Heart left ventricle (tissue), 16 donors: ENCODE results near the gene FOXP1. TPM values are rescaled to one million over a fixed set of nuclear protein-coding genes. Genes with fewer than 3 reads are reported as not detected.
A peak's percentile ranks its signal among the peaks of the same experiment; 100 is the strongest.

Experiments
- ATAC-seq, 4 donors: fragments of 200-7000 bp; cut with Tn5 transposase; one replicate each; pipeline ENCODE4 v1.9.1; 2020 to 2022; ENCODE audit warnings: moderate library complexity in 4 of 4, mild to moderate bottlenecking in 3 of 4, moderate number of reproducible peaks in 1 of 4
- DNase-seq, 5 donors: peaks; one replicate each; pipeline ENCODE4 v3.0.0-alpha.2; 2020
- H3K27ac ChIP-seq, 12 donors: fragments of 200-600 bp; sonication (generic) in 4 of 12; one replicate each; pipeline versions ENCODE4 v1.5.0 to v1.8.0; 2016 to 2022; ENCODE audit warnings: mild to moderate bottlenecking in 2 of 12
- H3K27me3 ChIP-seq, 9 donors: fragments of 200-600 bp; sonication (generic) in 2 of 9; one replicate each; pipeline versions ENCODE4 v1.5.1 to v1.8.0; 2016 to 2022; ENCODE audit warnings: mild to moderate bottlenecking in 3 of 9
- H3K36me3 ChIP-seq, 9 donors: fragments of 200-600 bp; sonication (generic) in 2 of 9; one replicate each; pipeline versions ENCODE4 v1.5.0 to v1.8.0; 2018 to 2022; ENCODE audit warnings: mild to moderate bottlenecking in 2 of 9
- H3K4me1 ChIP-seq, 12 donors: fragments of 200-600 bp; sonication (generic) in 4 of 12; one replicate each; pipeline versions ENCODE4 v1.5.0 to v1.8.0; 2016 to 2022; ENCODE audit warnings: mild to moderate bottlenecking in 3 of 12
- H3K4me3 ChIP-seq, 12 donors: fragments of 200-600 bp; sonication (generic) in 4 of 12; one replicate each; pipeline versions ENCODE4 v1.5.0 to v1.8.0; 2017 to 2022; ENCODE audit warnings: mild to moderate bottlenecking in 9 of 12, moderate library complexity in 4 of 12
- H3K9me3 ChIP-seq, 12 donors: fragments of 200-600 bp; sonication (generic) in 4 of 12; one replicate each; pipeline versions ENCODE4 v1.5.0 to v1.8.0; 2016 to 2022; ENCODE audit warnings: mild to moderate bottlenecking in 1 of 12
- POLR2A ChIP-seq, 2 donors: fragments of 450-650 bp; IDR thresholded peaks; one replicate each; pipeline ENCODE4 v1.6.1; 2017; ENCODE audit warnings: antibody characterized with exemption in 2 of 2, mild to moderate bottlenecking in 2 of 2, moderate library complexity in 2 of 2
- WGBS, 4 donors: extraction: QIAGEN DNeasy Blood & Tissue Kit in 2 of 4; methylation state at CpG; one replicate each; pipeline versions ENCODE4 v1.1.5 to v1.1.7; 2013 to 2018; 5-methylcytosine and 5-hydroxymethylcytosine counted together
- intact Hi-C, 10 donors: fragments of 100-400 bp; cut with DNase I; formaldehyde crosslinking; loops; one replicate each; pipeline versions ENCODE4 v1.11.1 to v1.14.2; 2022
- polyA plus RNA-seq, 2 donors: library from polyadenylated mRNA; stranded (reverse); fragments of 200-250 nt; gene quantifications; one replicate each; pipeline ENCODE4 v1.2.3, GENCODE V29; 2013
- total RNA-seq, 9 donors: library from RNA; depleted of rRNA in 2 of 9; stranded (reverse); fragments of >200 nt in 2 of 9; fragmentation: NEBNext Ultra II Directional in 3 of 9; extraction: Animal tissue kit (Norgen Biotek cat#: 25700) in 3 of 9; gene quantifications; one replicate each; pipeline versions ENCODE4 v1.1.0 to v1.2.4, GENCODE V29; 2016 to 2023
- TF ChIP-seq, protein P1 (sequence below), 12 donors: fragments of 200-600 bp; sonication (generic) in 4 of 12; IDR thresholded peaks; one replicate each; pipeline versions ENCODE4 v1.5.0 to v1.8.0; 2018 to 2022; ENCODE audit warnings: antibody characterized with exemption in 12 of 12, mild to moderate bottlenecking in 5 of 12
- donor health status: ischemic (EF 13 %, LVEDD 7.1; RV severe dilation, severe dysfunction).
- donor health status: healthy with polysubstance abuse.
- donor health status: DM: no; HTN: yes; CAD: no.
- donor health status: DM: no; HTN: no; CAD: no.
- donor health status: ischemic (EF 25% LVEDD 6.9; RV normal size, moderate dysfunction).
- donor health status: ischemic (EF 25% LVEDD 5.7; RV mildly dilated, moderate dysfunction).
- donor health status: healthy.
- donor health status: DM: yes; HTN: yes; CAD: no.
- donor health status: ischemic (EF 35%, LVEDD 5.7; RV mildly dilated, moderate dysfunction).
- donor health status: nonischemic (EF 11% LVEDD 7.7; RV severe dilation, severe dysfunction).
- donor health status: DM: yes; HTN: yes; CAD: no.
- donor health status: PGD.
- donor health status: ischemic (EF 29% LVEDD 5.4; RV normal size, mild dysfunction).
- donor health status: nonischemic (EF 23%, LVEDD 6.1; RV moderate dilation, normal function).

Gene FOXP1
- total and polyA plus RNA-seq, 11 donors = 14.9 to 67.8 (median 41.1) TPM

GRCh38 chr3:71355862-71356261 lies 227.7 kb downstream of the FOXP1 start:
- no peak for ATAC-seq
- 63 to 78% (median 74%) methylated on average over 7 of the region's 7 CpGs for WGBS, 4 donors
- intact Hi-C loops = no loop called here

DNA sequence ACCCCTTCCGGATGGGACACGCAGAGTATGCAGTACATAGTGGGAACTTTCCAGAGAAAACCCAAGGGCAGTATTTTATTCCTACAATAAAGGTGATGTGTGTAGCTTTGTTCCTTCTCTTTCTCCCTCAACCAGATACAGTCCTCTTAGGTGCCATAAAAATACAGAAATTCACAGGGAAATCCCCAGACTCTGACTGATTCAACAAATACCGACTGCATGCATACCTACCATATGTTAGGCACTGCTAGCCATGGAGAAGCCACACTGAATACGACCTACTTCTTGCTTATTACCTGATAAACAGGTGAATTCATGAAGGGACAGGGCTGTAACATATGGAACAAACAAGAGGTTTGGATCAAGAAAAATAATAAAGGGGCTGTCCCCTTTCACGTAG lies 228.5 kb downstream of the FOXP1 start:
- no peaks in the 10 kb centered on the region for H3K27me3 ChIP-seq
- intact Hi-C loops = no loop called here

More at GRCh38 chr3:71355862-71356261, 227.7 kb downstream of the FOXP1 start:
- Histone ChIP-seq H3K27ac (no peak overlapping the region), H3K9me3 (no peaks in the 10 kb centered on the region), H3K4me1 (peaks cover 0 to 11% (median 2%) of the 10 kb centered on the region in 12 donors), H3K4me3 (no peak overlapping the region), H3K27me3 (no peaks in the 10 kb centered on the region), H3K36me3 (peaks cover 0 to 10% (median 2%) of the 10 kb centered on the region in 9 donors)
- TF ChIP-seq, protein P1, sequence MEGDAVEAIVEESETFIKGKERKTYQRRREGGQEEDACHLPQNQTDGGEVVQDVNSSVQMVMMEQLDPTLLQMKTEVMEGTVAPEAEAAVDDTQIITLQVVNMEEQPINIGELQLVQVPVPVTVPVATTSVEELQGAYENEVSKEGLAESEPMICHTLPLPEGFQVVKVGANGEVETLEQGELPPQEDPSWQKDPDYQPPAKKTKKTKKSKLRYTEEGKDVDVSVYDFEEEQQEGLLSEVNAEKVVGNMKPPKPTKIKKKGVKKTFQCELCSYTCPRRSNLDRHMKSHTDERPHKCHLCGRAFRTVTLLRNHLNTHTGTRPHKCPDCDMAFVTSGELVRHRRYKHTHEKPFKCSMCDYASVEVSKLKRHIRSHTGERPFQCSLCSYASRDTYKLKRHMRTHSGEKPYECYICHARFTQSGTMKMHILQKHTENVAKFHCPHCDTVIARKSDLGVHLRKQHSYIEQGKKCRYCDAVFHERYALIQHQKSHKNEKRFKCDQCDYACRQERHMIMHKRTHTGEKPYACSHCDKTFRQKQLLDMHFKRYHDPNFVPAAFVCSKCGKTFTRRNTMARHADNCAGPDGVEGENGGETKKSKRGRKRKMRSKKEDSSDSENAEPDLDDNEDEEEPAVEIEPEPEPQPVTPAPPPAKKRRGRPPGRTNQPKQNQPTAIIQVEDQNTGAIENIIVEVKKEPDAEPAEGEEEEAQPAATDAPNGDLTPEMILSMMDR (IDR thresholded peaks at IDR 0.05) = no peak
- no peak for TF ChIP-seq POLR2A (IDR thresholded peaks at IDR 0.05)
- DNase-seq = no peak

GRCh38 chr3:71351403-71352149 lies 232.0 kb downstream of the FOXP1 start:
- no peak for ATAC-seq
- 94 to 98% (median 96%) methylated on average over 4 of the region's 4 CpGs for WGBS, 4 donors
- peaks cover 0 to 9% (median 2%) of the 10 kb centered on the region in 12 donors for H3K4me1 ChIP-seq
- H3K27ac ChIP-seq = no peak overlapping the region
- intact Hi-C loops = no loop called here
- no peaks in the 10 kb centered on the region for H3K27me3 ChIP-seq
- DNase-seq = no peak
- no peaks in the 10 kb centered on the region for H3K9me3 ChIP-seq
- TF ChIP-seq, protein P1 (IDR thresholded peaks at IDR 0.05) = no peak
- no peak for TF ChIP-seq POLR2A (IDR thresholded peaks at IDR 0.05)
- no peaks in the 10 kb centered on the region for H3K36me3 ChIP-seq
- no peak overlapping the region for H3K4me3 ChIP-seq

More for the DNA sequence above, 228.5 kb downstream of the FOXP1 start:
- peaks cover 0 to 10% (median 2%) of the 10 kb centered on the region in 9 donors for H3K36me3 ChIP-seq
- TF ChIP-seq POLR2A (IDR thresholded peaks at IDR 0.05) = no peak
- TF ChIP-seq, protein P1 (IDR thresholded peaks at IDR 0.05) = no peak
- ATAC-seq (no peak), DNase-seq (no peak)
- no peak overlapping the region for H3K4me3 ChIP-seq
- no peak overlapping the region for H3K27ac ChIP-seq
- 94 to 96% (median 95%) methylated on average over 5 of the region's 5 CpGs for WGBS, 4 donors
- peaks cover 0 to 9% (median 0%) of the 10 kb centered on the region in 12 donors for H3K4me1 ChIP-seq
- H3K9me3 ChIP-seq = no peaks in the 10 kb centered on the region

DNA sequence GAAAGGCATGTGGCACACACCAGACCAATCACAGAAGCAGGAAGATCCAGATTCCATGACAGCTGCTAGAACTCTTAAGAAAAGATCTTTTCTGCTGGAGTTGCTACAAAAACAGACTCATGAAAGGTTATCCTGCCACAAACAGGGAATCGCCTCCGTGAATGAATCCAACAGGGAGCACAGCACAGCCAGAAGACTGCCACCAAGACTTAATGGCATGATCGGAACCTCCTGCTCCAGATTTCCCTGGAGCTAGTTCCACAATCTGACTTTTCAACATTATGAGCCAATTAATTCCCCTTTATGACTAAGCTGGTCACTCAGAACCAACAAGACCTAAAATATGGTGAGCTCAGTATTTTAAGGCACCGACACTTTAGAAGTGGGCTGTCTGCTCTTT lies 232.5 kb downstream of the FOXP1 start:
- intact Hi-C loops = no loop called here
- peak in 1 of 5 donors; percentile 42 for DNase-seq
- WGBS, 4 donors = 83 to 89% (median 85%) methylated on average over 4 of the region's 4 CpGs
- Histone ChIP-seq H3K9me3 (no peaks in the 10 kb centered on the region), H3K4me3 (no peak overlapping the region), H3K27me3 (no peaks in the 10 kb centered on the region), H3K36me3 (no peaks in the 10 kb centered on the region), H3K4me1 (peaks cover 0 to 12% (median 0%) of the 10 kb centered on the region in 12 donors), H3K27ac (peak overlapping the region in 1 of 12 donors; percentile 3)
- no peak for TF ChIP-seq POLR2A (IDR thresholded peaks at IDR 0.05)
- TF ChIP-seq, protein P1 (IDR thresholded peaks at IDR 0.05) = no peak
- peak in 1 of 4 donors; percentile 44 for ATAC-seq
